ENCODE measurements around the gene RAET1L.
A peak's percentile ranks its signal among the peaks of the same experiment; 100 is the strongest.
"Not testable (repeated sequence)": the region's sequence is repeated elsewhere in the genome, so short reads cannot be mapped to it uniquely, and the experiment has no call there.

RAET1L gene

GRCh38 chr6:150015281-150016001 is 9.9 kb downstream of the RAET1L start:
- peak in 1 of 6 experiments; percentile 20 for DNase-seq

- DNase-seq: not testable (repeated sequence)
These were observed 10.6 kb downstream of the RAET1L start for GRCh38 chr6:150014623-150015280.

GRCh38 chr6:150013785-150014622 is 11.3 kb downstream of the RAET1L start:
- DNase-seq: peak in 1 of 6 experiments; percentile 25

GRCh38 chr6:150012846-150013784 is 12.2 kb downstream of the RAET1L start:
- DNase-seq: peak in 1 of 6 experiments; percentile 25

GRCh38 chr6:150008588-150008987 is 16.7 kb downstream of the RAET1L start:
- no peak for DNase-seq

GRCh38 chr6:150006961-150007464 is 18.3 kb downstream of the RAET1L start:
- DNase-seq: peak in 5 of 6 experiments; percentile 3 to 25 (median 7)

- DNase-seq: peak in 1 of 6 experiments; percentile 2
These were observed 19.3 kb downstream of the RAET1L start for GRCh38 chr6:150005761-150006651.

GRCh38 chr6:150004783-150005717 is 20.3 kb downstream of the RAET1L start:
- peak; percentile 71 to 87 (median 76) for DNase-seq

- peak; percentile 41 to 67 (median 42) for DNase-seq
These were observed 21.1 kb downstream of the RAET1L start for GRCh38 chr6:150004101-150004782.

- not testable (repeated sequence) for DNase-seq
These were observed 21.7 kb downstream of the RAET1L start for GRCh38 chr6:150003599-150003998.

- DNase-seq: no peak
These were observed 22.6 kb downstream of the RAET1L start for GRCh38 chr6:150002710-150003109.

GRCh38 chr6:150001295-150002008 is 23.9 kb downstream of the RAET1L start:
- DNase-seq: no peak

- DNase-seq: no peak
These were observed 25.7 kb downstream of the RAET1L start for GRCh38 chr6:149999636-150000035.

GRCh38 chr6:149995971-149996370 is 29.4 kb downstream of the RAET1L start:
- DNase-seq: no peak

- DNase-seq: no peak
These were observed 30.0 kb downstream of the RAET1L start for GRCh38 chr6:149995235-149995750.

GRCh38 chr6:149991838-149992237 is 33.5 kb downstream of the RAET1L start:
- no peak for DNase-seq

- DNase-seq: not testable (repeated sequence)
These were observed 33.9 kb downstream of the RAET1L start for GRCh38 chr6:149991472-149991795.
